Loucy (cell line): Measurements from ENCODE around the gene CASK.

Experiments used
- H2AFZ ChIP-seq: fragments of 200-600 bp; sonication (generic); 2 replicates; pipeline ENCODE4 v1.6.0; 2016; ENCODE audit warnings: antibody characterized with exemption, mild to moderate bottlenecking, low read length, moderate library complexity
- H3F3A ChIP-seq: fragments of 200-600 bp; 2 replicates; pipeline ENCODE4 v1.6.0; 2016; ENCODE audit warnings: antibody characterized with exemption, low read depth, mild to moderate bottlenecking
- H3K27me3 ChIP-seq: fragments of 200-600 bp; sonication (generic); 2 replicates; pipeline ENCODE4 v1.6.1; 2014; ENCODE audit warnings: low read length, mild to moderate bottlenecking; ENCODE audit not compliant: insufficient read depth, poor library complexity, severe bottlenecking
- H3K36me3 ChIP-seq: fragments of 200-600 bp; sonication (generic); 2 replicates; pipeline ENCODE4 v1.6.1; 2016; ENCODE audit warnings: low read length; ENCODE audit not compliant: insufficient read depth
- H3K4me1 ChIP-seq: fragments of 200-600 bp; sonication (generic); 2 replicates; pipeline ENCODE4 v1.5.1; 2014; ENCODE audit warnings: low read length, mild to moderate bottlenecking; ENCODE audit not compliant: insufficient read depth, poor library complexity, severe bottlenecking
- H3K4me2 ChIP-seq: fragments of 200-600 bp; sonication (generic); 2 replicates; pipeline ENCODE4 v1.6.0; 2014; ENCODE audit warnings: antibody characterized with exemption, low read length, low read depth, mild to moderate bottlenecking; ENCODE audit not compliant: poor library complexity, severe bottlenecking
- H3K4me3 ChIP-seq: fragments of 200-600 bp; sonication (generic); 2 replicates; pipeline ENCODE4 v1.5.1; 2014; ENCODE audit warnings: low read length, mild to moderate bottlenecking, mixed read lengths; ENCODE audit not compliant: poor library complexity, severe bottlenecking
- H3K79me2 ChIP-seq: fragments of 200-600 bp; sonication (generic); 2 replicates; pipeline ENCODE4 v1.6.1; 2014; ENCODE audit warnings: low read length; ENCODE audit not compliant: insufficient read depth
- H3K9ac ChIP-seq: fragments of 200-600 bp; sonication (generic); 2 replicates; pipeline ENCODE4 v1.6.0; 2014; ENCODE audit warnings: mild to moderate bottlenecking, low read depth, low read length, moderate library complexity; ENCODE audit not compliant: poor library complexity, severe bottlenecking
- H3K9me2 ChIP-seq: fragments of 200-600 bp; sonication (generic); replicated peaks from 2 replicates; pipeline ENCODE4 v1.6.1; 2016; ENCODE audit warnings: low read depth, low read length, mixed read lengths
- H3K9me3 ChIP-seq: fragments of 200-600 bp; sonication (generic); 2 replicates; pipeline ENCODE4 v1.6.1; 2014; ENCODE audit warnings: mild to moderate bottlenecking, antibody characterized with exemption, low read length, low read depth; ENCODE audit not compliant: insufficient read depth
- H4K20me1 ChIP-seq: fragments of 200-600 bp; sonication (generic); 2 replicates; pipeline ENCODE4 v1.6.0; 2014; ENCODE audit warnings: antibody characterized with exemption, low read length, mild to moderate bottlenecking; ENCODE audit not compliant: insufficient read depth, poor library complexity, severe bottlenecking
- CTCF ChIP-seq: fragments of 200-600 bp; sonication (generic); conservative IDR thresholded peaks from 2 replicates; pipeline ENCODE4 v1.5.1; 2014; ENCODE audit warnings: mild to moderate bottlenecking, antibody characterized with exemption, low read length
- EZH2phosphoT487 ChIP-seq: fragments of 200-600 bp; IDR thresholded peaks from 2 replicates; pipeline ENCODE4 v1.6.1; 2018; ENCODE audit warnings: antibody characterized with exemption, mild to moderate bottlenecking, moderate library complexity, borderline replicate concordance

The CASK gene

GRCh38 chrX:41616935-41617334 is 306.4 kb downstream of the CASK start:
- no peaks in the 10 kb centered on the region for H3K9me3 ChIP-seq
- no peak overlapping the region for H3K9ac ChIP-seq
- no peaks in the 10 kb centered on the region for H3K27me3 ChIP-seq
- no peaks in the 10 kb centered on the region for H3K36me3 ChIP-seq
- no peaks in the 10 kb centered on the region for H3K9me2 ChIP-seq
- no peak overlapping the region for H2AFZ ChIP-seq
- no peaks in the 10 kb centered on the region for H3F3A ChIP-seq
- no peaks in the 10 kb centered on the region for H3K79me2 ChIP-seq
- H3K4me3 ChIP-seq, result no peak overlapping the region
- H4K20me1 ChIP-seq, result no peaks in the 10 kb centered on the region
- no peaks in the 10 kb centered on the region for H3K4me1 ChIP-seq
- H3K4me2 ChIP-seq, result no peak overlapping the region
- TF ChIP-seq EZH2phosphoT487 (no peak), CTCF (no peak)

- no peak overlapping the region for H3K9ac ChIP-seq
- H3K79me2 ChIP-seq, result no peaks in the 10 kb centered on the region
- no peaks in the 10 kb centered on the region for H3K36me3 ChIP-seq
- H3K4me3 ChIP-seq, result no peak overlapping the region
- no peak overlapping the region for H2AFZ ChIP-seq
- no peaks in the 10 kb centered on the region for H3K4me1 ChIP-seq
- no peaks in the 10 kb centered on the region for H4K20me1 ChIP-seq
- H3F3A ChIP-seq, result no peaks in the 10 kb centered on the region
- TF ChIP-seq CTCF (no peak), EZH2phosphoT487 (no peak)
- H3K9me2 ChIP-seq, result no peaks in the 10 kb centered on the region
- no peaks in the 10 kb centered on the region for H3K9me3 ChIP-seq
- H3K4me2 ChIP-seq, result no peak overlapping the region
- H3K27me3 ChIP-seq, result no peaks in the 10 kb centered on the region
Measured at GRCh38 chrX:41616255-41616654, 307.1 kb downstream of the CASK start.

- Histone ChIP-seq H3F3A (no peaks in the 10 kb centered on the region), H3K4me1 (no peaks in the 10 kb centered on the region), H3K9me3 (no peaks in the 10 kb centered on the region), H3K36me3 (no peaks in the 10 kb centered on the region), H3K9ac (no peak overlapping the region), H3K4me3 (no peak overlapping the region), H3K9me2 (no peaks in the 10 kb centered on the region), H2AFZ (no peak overlapping the region), H4K20me1 (no peaks in the 10 kb centered on the region), H3K79me2 (no peaks in the 10 kb centered on the region), H3K27me3 (no peaks in the 10 kb centered on the region), H3K4me2 (no peak overlapping the region)
- TF ChIP-seq CTCF (no peak), EZH2phosphoT487 (no peak)
Measured at GRCh38 chrX:41608244-41608643, 315.1 kb downstream of the CASK start.
